Panc1 (cell line): ENCODE measurements around the gene CCL15.

ENCODE experiments used
- CTCF ChIP-seq: fragments of 450-650 bp; IDR thresholded peaks from 2 replicates; pipeline ENCODE4 v1.5.1; 2017; ENCODE audit warnings: mild to moderate bottlenecking
- POLR2AphosphoS5 ChIP-seq: IDR thresholded peaks from 2 replicates; pipeline ENCODE4 v1.6.1; 2012; ENCODE audit warnings: mild to moderate bottlenecking, low read depth, low read length, moderate library complexity
- SIN3A ChIP-seq: IDR thresholded peaks from 2 replicates; pipeline ENCODE4 v1.6.1; 2012; ENCODE audit warnings: low read depth, mild to moderate bottlenecking, low read length, moderate library complexity, borderline replicate concordance; ENCODE audit not compliant: insufficient read depth
- TCF7L2 ChIP-seq: IDR thresholded peaks from 2 replicates; pipeline ENCODE4 v1.6.1; 2011; ENCODE audit warnings: mild to moderate bottlenecking, low read depth, low read length, inconsistent platforms
- TF ChIP-seq, protein P1 (sequence below), 2 experiments: IDR thresholded peaks; 2 replicates each; pipeline ENCODE4 v1.6.1; 2011 to 2012; ENCODE audit warnings: low read depth in 2 of 2, control low read depth in 1 of 2, low read length in 1 of 2, mild to moderate bottlenecking in 1 of 2, moderate library complexity in 1 of 2; ENCODE audit not compliant: insufficient read depth in 1 of 2

GRCh38 chr17:36001110-36001771 is at the start of gene CCL15:
- TF ChIP-seq CTCF (no peak), SIN3A (no peak), POLR2AphosphoS5 (no peak), TCF7L2 (no peak)
- TF ChIP-seq, protein P1, sequence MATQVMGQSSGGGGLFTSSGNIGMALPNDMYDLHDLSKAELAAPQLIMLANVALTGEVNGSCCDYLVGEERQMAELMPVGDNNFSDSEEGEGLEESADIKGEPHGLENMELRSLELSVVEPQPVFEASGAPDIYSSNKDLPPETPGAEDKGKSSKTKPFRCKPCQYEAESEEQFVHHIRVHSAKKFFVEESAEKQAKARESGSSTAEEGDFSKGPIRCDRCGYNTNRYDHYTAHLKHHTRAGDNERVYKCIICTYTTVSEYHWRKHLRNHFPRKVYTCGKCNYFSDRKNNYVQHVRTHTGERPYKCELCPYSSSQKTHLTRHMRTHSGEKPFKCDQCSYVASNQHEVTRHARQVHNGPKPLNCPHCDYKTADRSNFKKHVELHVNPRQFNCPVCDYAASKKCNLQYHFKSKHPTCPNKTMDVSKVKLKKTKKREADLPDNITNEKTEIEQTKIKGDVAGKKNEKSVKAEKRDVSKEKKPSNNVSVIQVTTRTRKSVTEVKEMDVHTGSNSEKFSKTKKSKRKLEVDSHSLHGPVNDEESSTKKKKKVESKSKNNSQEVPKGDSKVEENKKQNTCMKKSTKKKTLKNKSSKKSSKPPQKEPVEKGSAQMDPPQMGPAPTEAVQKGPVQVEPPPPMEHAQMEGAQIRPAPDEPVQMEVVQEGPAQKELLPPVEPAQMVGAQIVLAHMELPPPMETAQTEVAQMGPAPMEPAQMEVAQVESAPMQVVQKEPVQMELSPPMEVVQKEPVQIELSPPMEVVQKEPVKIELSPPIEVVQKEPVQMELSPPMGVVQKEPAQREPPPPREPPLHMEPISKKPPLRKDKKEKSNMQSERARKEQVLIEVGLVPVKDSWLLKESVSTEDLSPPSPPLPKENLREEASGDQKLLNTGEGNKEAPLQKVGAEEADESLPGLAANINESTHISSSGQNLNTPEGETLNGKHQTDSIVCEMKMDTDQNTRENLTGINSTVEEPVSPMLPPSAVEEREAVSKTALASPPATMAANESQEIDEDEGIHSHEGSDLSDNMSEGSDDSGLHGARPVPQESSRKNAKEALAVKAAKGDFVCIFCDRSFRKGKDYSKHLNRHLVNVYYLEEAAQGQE (IDR thresholded peaks at IDR 0.05; ENCODE audit: insufficient read depth in 1 of 2, low read depth in 2 of 2, low read length in 1 of 2), result no peak
